ENCODE results near the gene SLC44A5. TPM values are rescaled to one million over a fixed set of nuclear protein-coding genes. Genes with fewer than 3 reads are reported as not detected.
A peak's percentile ranks its signal among the peaks of the same experiment; 100 is the strongest.
"Not testable (repeated sequence)": the region's sequence is repeated elsewhere in the genome, so short reads cannot be mapped to it uniquely, and the experiment has no call there.

Gene SLC44A5
- total RNA-seq, 2 donors from 2014 or later: 4.6 to 10.0 TPM

DNA sequence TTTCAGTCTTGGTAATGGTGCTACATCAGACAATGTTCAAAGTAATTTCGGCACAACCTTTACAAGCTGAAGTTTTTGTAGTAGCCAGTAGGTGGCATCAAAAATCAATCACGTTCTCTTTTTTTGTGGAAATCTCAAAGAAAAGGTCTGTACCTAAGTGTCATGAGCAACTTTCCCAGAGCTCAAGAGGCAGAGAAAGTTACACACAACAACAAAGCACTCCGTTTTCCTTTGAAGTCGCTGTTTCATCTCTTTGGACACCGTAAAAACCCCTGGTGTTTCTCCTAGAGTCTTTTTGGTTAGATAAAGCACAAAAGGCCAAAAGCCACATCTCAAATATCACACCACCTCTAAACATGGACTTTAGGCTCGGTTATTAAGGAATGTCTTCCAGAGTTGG is 345.1 kb downstream of the SLC44A5 start:
- Mint-ChIP-seq H3K27me3 (ENCODE audit: insufficient read depth) (peaks cover 10% of the 10 kb centered on the region), H3K27ac (no peak overlapping the region), H3K36me3 (ENCODE audit: low read depth) (no peaks in the 10 kb centered on the region), H3K4me1 (peaks cover 10% of the 10 kb centered on the region), H3K9me3 (peaks cover 3% of the 10 kb centered on the region), H3K4me3 (no peak overlapping the region)
- Histone ChIP-seq H3K4me1 (ENCODE audit: control insufficient read depth, insufficient read depth, low read length) (peaks cover 5% of the 10 kb centered on the region), H3K27me3 (ENCODE audit: control insufficient read depth, insufficient read depth, low read length, poor library complexity, severe bottlenecking) (no peaks in the 10 kb centered on the region), H3K36me3 (ENCODE audit: control insufficient read depth, insufficient read depth, low read length) (no peaks in the 10 kb centered on the region), H3K9me3 (ENCODE audit: control insufficient read depth, low read length) (no peaks in the 10 kb centered on the region), H3K27ac (ENCODE audit: low read depth, low read length) (no peak overlapping the region), H3K9ac (ENCODE audit: extremely low read depth, low read length, poor library complexity, severe bottlenecking) (no peak overlapping the region), H3K4me3 (ENCODE audit: low read length) (no peak overlapping the region)
- TF ChIP-seq, protein P1, sequence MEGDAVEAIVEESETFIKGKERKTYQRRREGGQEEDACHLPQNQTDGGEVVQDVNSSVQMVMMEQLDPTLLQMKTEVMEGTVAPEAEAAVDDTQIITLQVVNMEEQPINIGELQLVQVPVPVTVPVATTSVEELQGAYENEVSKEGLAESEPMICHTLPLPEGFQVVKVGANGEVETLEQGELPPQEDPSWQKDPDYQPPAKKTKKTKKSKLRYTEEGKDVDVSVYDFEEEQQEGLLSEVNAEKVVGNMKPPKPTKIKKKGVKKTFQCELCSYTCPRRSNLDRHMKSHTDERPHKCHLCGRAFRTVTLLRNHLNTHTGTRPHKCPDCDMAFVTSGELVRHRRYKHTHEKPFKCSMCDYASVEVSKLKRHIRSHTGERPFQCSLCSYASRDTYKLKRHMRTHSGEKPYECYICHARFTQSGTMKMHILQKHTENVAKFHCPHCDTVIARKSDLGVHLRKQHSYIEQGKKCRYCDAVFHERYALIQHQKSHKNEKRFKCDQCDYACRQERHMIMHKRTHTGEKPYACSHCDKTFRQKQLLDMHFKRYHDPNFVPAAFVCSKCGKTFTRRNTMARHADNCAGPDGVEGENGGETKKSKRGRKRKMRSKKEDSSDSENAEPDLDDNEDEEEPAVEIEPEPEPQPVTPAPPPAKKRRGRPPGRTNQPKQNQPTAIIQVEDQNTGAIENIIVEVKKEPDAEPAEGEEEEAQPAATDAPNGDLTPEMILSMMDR (conservative IDR thresholded peaks at IDR 0.05): peak; percentile 83
- WGBS, 2 experiments (ENCODE audit: insufficient coverage in 1 of 2, insufficient read length in 1 of 2): 20 to 23% methylated on average over 3 to 6 of the region's 6 CpGs
- no peak for DNase-seq

DNA sequence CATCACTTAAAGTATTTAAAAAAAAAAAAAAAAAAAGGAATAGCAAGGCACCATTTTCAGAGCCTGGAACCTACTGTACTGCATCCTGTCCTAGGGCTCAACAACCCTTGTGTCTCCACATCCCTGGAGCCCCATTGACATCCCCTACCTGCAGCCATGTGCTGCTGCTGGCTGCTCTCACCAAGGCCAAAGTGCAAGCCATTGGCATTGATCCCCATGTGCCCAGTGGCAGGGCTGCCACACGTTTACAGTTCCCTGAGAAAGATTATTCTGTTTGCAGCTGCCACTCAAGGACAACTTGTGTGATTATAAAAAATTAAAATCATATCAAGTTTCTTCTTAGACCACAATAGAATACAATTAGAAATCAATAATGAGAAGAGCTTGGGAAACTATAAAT is 346.8 kb downstream of the SLC44A5 start:
- H3K9me3 Mint-ChIP-seq: peaks cover 3% of the 10 kb centered on the region
- H3K4me3 Mint-ChIP-seq: no peak overlapping the region
- WGBS, 2 experiments (ENCODE audit: insufficient coverage in 1 of 2, insufficient read length in 1 of 2): 95% methylated on average over 1 of the region's 1 CpG; no CpG with 5 or more reads in 1 of the 2 experiments
- TF ChIP-seq, protein P1 (conservative IDR thresholded peaks at IDR 0.05): no peak
- H3K36me3 Mint-ChIP-seq (ENCODE audit: low read depth): no peaks in the 10 kb centered on the region
- peaks cover 10% of the 10 kb centered on the region for H3K4me1 Mint-ChIP-seq
- H3K4me3 ChIP-seq (ENCODE audit: low read length): no peak overlapping the region
- peaks cover 5% of the 10 kb centered on the region for H3K4me1 ChIP-seq (ENCODE audit: control insufficient read depth, insufficient read depth, low read length)
- no peaks in the 10 kb centered on the region for H3K27me3 ChIP-seq (ENCODE audit: control insufficient read depth, insufficient read depth, low read length, poor library complexity, severe bottlenecking)
- no peak overlapping the region for H3K27ac Mint-ChIP-seq
- H3K9ac ChIP-seq (ENCODE audit: extremely low read depth, low read length, poor library complexity, severe bottlenecking): no peak overlapping the region
- no peaks in the 10 kb centered on the region for H3K9me3 ChIP-seq (ENCODE audit: control insufficient read depth, low read length)
- no peak for DNase-seq
- no peaks in the 10 kb centered on the region for H3K36me3 ChIP-seq (ENCODE audit: control insufficient read depth, insufficient read depth, low read length)
- peaks cover 13% of the 10 kb centered on the region for H3K27me3 Mint-ChIP-seq (ENCODE audit: insufficient read depth)
- no peak overlapping the region for H3K27ac ChIP-seq (ENCODE audit: low read depth, low read length)

DNA sequence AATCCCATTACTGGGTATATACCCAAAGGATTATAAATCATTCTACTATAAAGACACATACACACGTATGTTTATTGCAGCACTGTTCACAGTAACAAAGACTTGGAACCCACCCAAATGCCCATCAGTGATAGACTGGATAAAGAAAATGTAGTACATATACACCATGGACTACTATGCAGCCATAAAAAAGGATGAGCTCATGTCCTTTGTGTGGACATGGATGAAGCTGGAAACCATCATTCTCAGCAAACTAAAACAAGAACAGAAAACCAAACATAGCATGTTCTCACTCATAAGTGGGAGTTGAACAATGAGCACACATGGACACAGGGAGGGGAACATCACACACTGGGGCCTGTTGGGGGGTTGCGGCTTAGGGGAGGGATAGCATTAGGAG is 347.3 kb downstream of the SLC44A5 start:
- DNase-seq; H3K9me3 ChIP-seq (ENCODE audit: control insufficient read depth, low read length); H3K36me3 Mint-ChIP-seq (ENCODE audit: low read depth); H3K9me3 Mint-ChIP-seq; H3K27ac ChIP-seq (ENCODE audit: low read depth, low read length); H3K4me1 ChIP-seq (ENCODE audit: control insufficient read depth, insufficient read depth, low read length); H3K4me3 Mint-ChIP-seq; H3K4me1 Mint-ChIP-seq; H3K27me3 ChIP-seq (ENCODE audit: control insufficient read depth, insufficient read depth, low read length, poor library complexity, severe bottlenecking); H3K36me3 ChIP-seq (ENCODE audit: control insufficient read depth, insufficient read depth, low read length); H3K4me3 ChIP-seq (ENCODE audit: low read length); H3K9ac ChIP-seq (ENCODE audit: extremely low read depth, low read length, poor library complexity, severe bottlenecking); H3K27ac Mint-ChIP-seq: not testable (repeated sequence)
- peaks cover 13% of the 10 kb centered on the region for H3K27me3 Mint-ChIP-seq (ENCODE audit: insufficient read depth)
- whole genome bisulfite sequencing, 2 experiments (ENCODE audit: insufficient coverage in 1 of 2, insufficient read length in 1 of 2): 91% methylated on average over 1 of the region's 2 CpGs; no CpG with 5 or more reads in 1 of the 2 experiments

DNA sequence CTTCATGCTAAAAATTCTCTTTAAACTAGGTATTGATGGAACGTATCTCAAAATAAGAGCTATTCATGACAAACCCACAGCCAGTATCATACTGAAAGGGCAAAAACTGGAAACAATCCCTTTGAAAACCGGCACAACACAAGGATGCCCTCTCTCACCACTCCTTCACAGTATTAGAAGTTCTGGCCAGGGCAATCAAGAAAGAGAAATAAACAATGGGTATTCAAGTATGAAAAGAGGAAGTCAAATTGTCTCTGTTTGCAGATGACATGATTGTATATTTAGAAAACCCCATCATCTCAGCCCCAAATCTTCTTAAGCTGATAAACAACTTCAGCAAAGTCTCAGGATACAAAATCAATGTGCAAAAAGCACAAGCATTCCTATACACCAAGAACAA is 349.0 kb downstream of the SLC44A5 start:
- not testable (repeated sequence) for H3K4me1 Mint-ChIP-seq; H3K27ac Mint-ChIP-seq; H3K9me3 Mint-ChIP-seq; DNase-seq; H3K27ac ChIP-seq (ENCODE audit: low read depth, low read length); H3K4me3 Mint-ChIP-seq; H3K36me3 ChIP-seq (ENCODE audit: control insufficient read depth, insufficient read depth, low read length); H3K36me3 Mint-ChIP-seq (ENCODE audit: low read depth); H3K9ac ChIP-seq (ENCODE audit: extremely low read depth, low read length, poor library complexity, severe bottlenecking); H3K4me1 ChIP-seq (ENCODE audit: control insufficient read depth, insufficient read depth, low read length); H3K9me3 ChIP-seq (ENCODE audit: control insufficient read depth, low read length); H3K4me3 ChIP-seq (ENCODE audit: low read length); H3K27me3 ChIP-seq (ENCODE audit: control insufficient read depth, insufficient read depth, low read length, poor library complexity, severe bottlenecking)
- peaks cover 13% of the 10 kb centered on the region for H3K27me3 Mint-ChIP-seq (ENCODE audit: insufficient read depth)
- 85% methylated on average over 2 of the region's 2 CpGs; no CpG with 5 or more reads in 1 of the 2 experiments for WGBS, 2 experiments (ENCODE audit: insufficient coverage in 1 of 2, insufficient read length in 1 of 2)
